Coronary artery (tissue), 2 donors: ENCODE results near the gene ERICH4.

Experiments used
- DNase-seq: peaks from one replicate; pipeline ENCODE4 v3.0.0-alpha.2; 2017; ENCODE audit warnings: low spot score
- H3K27ac ChIP-seq, 2 donors: fragments of 200-600 bp; sonication (generic); one replicate each; pipeline ENCODE4 v1.5.1; 2016 to 2019
- H3K4me3 ChIP-seq: fragments of 200-600 bp; sonication (generic); 2 replicates; pipeline ENCODE4 v1.5.1; 2016; ENCODE audit warnings: mild to moderate bottlenecking, moderate library complexity
- CTCF ChIP-seq: fragments of 200-600 bp; sonication (generic); IDR thresholded peaks from one replicate; pipeline ENCODE4 v1.5.1; 2019; ENCODE audit warnings: antibody characterized with exemption

The ERICH4 gene

GRCh38 chr19:41409288-41409687 lies 33.7 kb upstream of the ERICH4 start:
- no peak for TF ChIP-seq CTCF
- H3K27ac ChIP-seq = peak overlapping the region in 1 of 2 donors; percentile 64
- DNase-seq = no peak
- no peak overlapping the region for H3K4me3 ChIP-seq

GRCh38 chr19:41410336-41411054 lies 32.5 kb upstream of the ERICH4 start:
- Histone ChIP-seq H3K4me3 (no peak overlapping the region), H3K27ac (peak overlapping the region in 1 of 2 donors; percentile 56)
- no peak for DNase-seq
- TF ChIP-seq CTCF = no peak

GRCh38 chr19:41411100-41411967 lies 31.6 kb upstream of the ERICH4 start:
- H3K27ac ChIP-seq = no peak overlapping the region
- TF ChIP-seq CTCF = no peak
- no peak for DNase-seq
- H3K4me3 ChIP-seq = no peak overlapping the region

GRCh38 chr19:41411968-41412265 lies 31.0 kb upstream of the ERICH4 start:
- H3K27ac ChIP-seq = no peak overlapping the region

GRCh38 chr19:41412953-41413352 lies 30.0 kb upstream of the ERICH4 start:
- no peak overlapping the region for H3K27ac ChIP-seq
- H3K4me3 ChIP-seq = no peak overlapping the region
- TF ChIP-seq CTCF = no peak
- DNase-seq = no peak

More at GRCh38 chr19:41411968-41412265, 31.0 kb upstream of the ERICH4 start:
- no peak overlapping the region for H3K4me3 ChIP-seq
- TF ChIP-seq CTCF = no peak
- no peak for DNase-seq

- no peak for DNase-seq
- no peak for TF ChIP-seq CTCF
- H3K4me3 ChIP-seq = no peak overlapping the region
- H3K27ac ChIP-seq = no peak overlapping the region
Observed at GRCh38 chr19:41413947-41414346, 29.0 kb upstream of the ERICH4 start.

- no peak for DNase-seq
- H3K4me3 ChIP-seq = no peak overlapping the region
- no peak for TF ChIP-seq CTCF
- H3K27ac ChIP-seq = no peak overlapping the region
Observed at GRCh38 chr19:41414461-41414860, 28.5 kb upstream of the ERICH4 start.
